Peyer's patch (tissue), 4 donors: ENCODE measurements around the gene PRR23B. TPM values are rescaled to one million over a fixed set of nuclear protein-coding genes. Genes with fewer than 3 reads are reported as not detected.

Experiments
- total RNA-seq, 4 donors: library from RNA; depleted of rRNA; stranded (reverse); fragments of >200 nt; gene quantifications; one replicate each; pipeline ENCODE4 v1.1.0, GENCODE V29; 2016

Gene PRR23B
- total RNA-seq, 4 donors from 2014 or later, result not detected

Other genes with a start within 250 kb of the PRR23B start
- 10 to 100 TPM; 32.2 to 52.1 (median 41.5) TPM for gene PIK3CB, start 186.0 kb downstream of the PRR23B start, total RNA-seq
- gene FOXL2, start 73.8 kb downstream of the PRR23B start, total RNA-seq, result not detected
- gene FOXL2NB, start 73.7 kb downstream of the PRR23B start, total RNA-seq, result not detected
- gene PRR23A, start 14.7 kb downstream of the PRR23B start, total RNA-seq, result not detected
- gene PRR23C, start 24.0 kb upstream of the PRR23B start, total RNA-seq, result not detected